ENCODE data around the gene CUX1. TPM values are rescaled to one million over a fixed set of nuclear protein-coding genes. Genes with fewer than 3 reads are reported as not detected.
"Not testable (repeated sequence)": the region's sequence is repeated elsewhere in the genome, so short reads cannot be mapped to it uniquely, and the experiment has no call there.

The CUX1 gene
- total and polyA plus RNA-seq, 4 donors: 40.5 to 138 (median 69.1) TPM

GRCh38 chr7:102321351-102322201 is 504.1 kb downstream of the CUX1 start:
- no peak for TF ChIP-seq CTCF (IDR thresholded peaks at IDR 0.05; ENCODE audit: control extremely low read depth, extremely low read depth)
- Histone ChIP-seq H3K9me3 (ENCODE audit: control insufficient read depth in 4 of 4, insufficient read depth in 3 of 4, low read length in 3 of 4) (no peaks in the 10 kb centered on the region), H3K27ac (ENCODE audit: low read depth in 1 of 2, low read length in 1 of 2) (peak overlapping the region in 1 of 2 donors; percentile 51), H3K9ac (ENCODE audit: insufficient read depth in 1 of 2, low read length in 2 of 2) (no peak overlapping the region), H3K4me1 (ENCODE audit: control insufficient read depth in 5 of 5, insufficient read depth in 5 of 5, low read length in 5 of 5) (peaks cover 0 to 12% (median 0%) of the 10 kb centered on the region in 5 donors), H3K36me3 (ENCODE audit: control insufficient read depth in 4 of 4, insufficient read depth in 4 of 4, low read length in 4 of 4) (peaks cover 0 to 5% (median 0%) of the 10 kb centered on the region in 4 donors), H3K27me3 (ENCODE audit: control insufficient read depth in 3 of 3, insufficient read depth in 3 of 3, low read length in 2 of 3) (no peaks in the 10 kb centered on the region), H3K4me3 (no peak overlapping the region)
- no peak for ATAC-seq (ENCODE audit: insufficient read depth, low FRiP score)
- WGBS, 2 donors: 44 to 53% methylated on average over 62 to 73 of the region's 73 CpGs
- peak; percentile 27 to 45 (median 36) for DNase-seq

GRCh38 chr7:102322202-102322715 is 504.8 kb downstream of the CUX1 start:
- Histone ChIP-seq H3K4me3 (no peak overlapping the region), H3K27ac (ENCODE audit: low read depth in 1 of 2, low read length in 1 of 2) (peak overlapping the region in 1 of 2 donors; percentile 51), H3K36me3 (ENCODE audit: control insufficient read depth in 4 of 4, insufficient read depth in 4 of 4, low read length in 4 of 4) (peaks cover 0 to 3% (median 0%) of the 10 kb centered on the region in 4 donors), H3K27me3 (ENCODE audit: control insufficient read depth in 3 of 3, insufficient read depth in 3 of 3, low read length in 2 of 3) (no peaks in the 10 kb centered on the region), H3K9me3 (ENCODE audit: control insufficient read depth in 4 of 4, insufficient read depth in 3 of 4, low read length in 3 of 4) (no peaks in the 10 kb centered on the region), H3K4me1 (ENCODE audit: control insufficient read depth in 5 of 5, insufficient read depth in 5 of 5, low read length in 5 of 5) (peaks cover 0 to 12% (median 0%) of the 10 kb centered on the region in 5 donors), H3K9ac (ENCODE audit: insufficient read depth in 1 of 2, low read length in 2 of 2) (no peak overlapping the region)
- WGBS, 2 donors: 50 to 70% methylated on average over 8 of the region's 8 CpGs
- no peak for TF ChIP-seq CTCF (IDR thresholded peaks at IDR 0.05; ENCODE audit: control extremely low read depth, extremely low read depth)
- ATAC-seq (ENCODE audit: insufficient read depth, low FRiP score) (no peak), DNase-seq (peak in 1 of 3 donors; percentile 8)

- ATAC-seq (ENCODE audit: insufficient read depth, low FRiP score) (no peak), DNase-seq (no peak)
- Histone ChIP-seq H3K4me1 (ENCODE audit: control insufficient read depth in 5 of 5, insufficient read depth in 5 of 5, low read length in 5 of 5) (peaks cover 0 to 12% (median 0%) of the 10 kb centered on the region in 5 donors), H3K27ac (ENCODE audit: low read depth in 1 of 2, low read length in 1 of 2) (no peak overlapping the region), H3K4me3 (no peak overlapping the region), H3K27me3 (ENCODE audit: control insufficient read depth in 3 of 3, insufficient read depth in 3 of 3, low read length in 2 of 3) (no peaks in the 10 kb centered on the region), H3K9me3 (ENCODE audit: control insufficient read depth in 4 of 4, insufficient read depth in 3 of 4, low read length in 3 of 4) (no peaks in the 10 kb centered on the region), H3K36me3 (ENCODE audit: control insufficient read depth in 4 of 4, insufficient read depth in 4 of 4, low read length in 4 of 4) (no peaks in the 10 kb centered on the region), H3K9ac (ENCODE audit: insufficient read depth in 1 of 2, low read length in 2 of 2) (no peak overlapping the region)
- no peak for TF ChIP-seq CTCF (IDR thresholded peaks at IDR 0.05; ENCODE audit: control extremely low read depth, extremely low read depth)
- WGBS, 2 donors: 85 to 95% methylated on average over 5 of the region's 5 CpGs
Measured at GRCh38 chr7:102323914-102324195, 506.4 kb downstream of the CUX1 start.

GRCh38 chr7:102325106-102325505 is 507.7 kb downstream of the CUX1 start:
- H3K27me3 ChIP-seq (ENCODE audit: control insufficient read depth in 3 of 3, insufficient read depth in 3 of 3, low read length in 2 of 3); H3K9me3 ChIP-seq (ENCODE audit: control insufficient read depth in 4 of 4, insufficient read depth in 3 of 4, low read length in 3 of 4); ATAC-seq (ENCODE audit: insufficient read depth, low FRiP score); H3K27ac ChIP-seq (ENCODE audit: low read depth in 1 of 2, low read length in 1 of 2); H3K36me3 ChIP-seq (ENCODE audit: control insufficient read depth in 4 of 4, insufficient read depth in 4 of 4, low read length in 4 of 4); H3K9ac ChIP-seq (ENCODE audit: insufficient read depth in 1 of 2, low read length in 2 of 2); H3K4me3 ChIP-seq; H3K4me1 ChIP-seq (ENCODE audit: control insufficient read depth in 5 of 5, insufficient read depth in 5 of 5, low read length in 5 of 5); DNase-seq: not testable (repeated sequence)
- 93 to 94% methylated on average over 11 of the region's 11 CpGs for WGBS, 2 donors
